ENCODE measurements around the gene PUM1. TPM values are rescaled to one million over a fixed set of nuclear protein-coding genes. Genes with fewer than 3 reads are reported as not detected.
A peak's percentile ranks its signal among the peaks of the same experiment; 100 is the strongest.

PUM1 gene
- total and polyA plus RNA-seq, 2 donors (not counting 1 experiment from before 2014, with no cell fraction given): 59.3 to 70.5 TPM

DNA sequence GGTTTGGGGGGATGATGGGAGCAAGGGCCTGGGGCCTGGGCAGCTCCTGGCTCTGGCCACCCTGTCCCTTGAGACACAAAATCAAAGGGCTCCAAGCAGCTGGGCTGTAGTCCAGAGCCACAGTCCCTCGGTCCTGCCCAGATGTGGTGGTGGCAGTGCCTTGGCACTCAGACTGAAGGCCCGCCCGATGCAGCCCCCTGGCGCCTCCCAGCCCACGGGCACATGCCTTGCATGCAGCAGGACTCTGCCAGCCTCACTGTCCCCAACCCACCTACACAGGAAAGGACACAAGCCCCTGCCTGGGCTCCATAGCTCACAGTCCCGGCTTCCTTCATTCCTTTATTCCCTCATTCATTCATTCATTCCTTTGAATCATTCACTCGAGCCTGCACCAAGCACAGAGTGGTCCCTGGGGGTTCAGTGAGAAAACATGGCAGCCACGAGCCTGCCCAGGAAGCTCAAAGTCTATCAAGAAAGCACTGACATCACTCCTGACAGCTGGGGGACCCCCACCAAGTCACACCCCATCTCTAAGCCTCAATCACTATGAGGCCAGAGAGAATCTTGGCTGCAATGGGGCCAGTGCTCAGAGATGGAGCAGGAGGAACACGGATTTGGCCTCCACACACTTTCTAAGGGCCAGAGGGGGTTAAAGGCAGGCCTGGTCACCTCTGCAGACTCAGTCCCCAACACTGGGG lies 162.8 kb downstream of the PUM1 start:
- Histone ChIP-seq H3K4me1 (ENCODE audit: control insufficient read depth, extremely low read depth, insufficient read depth, low read length) (peaks cover 21% of the 10 kb centered on the region), H3K4me2 (ENCODE audit: extremely low read depth, insufficient read depth, low read length) (peak overlapping the region; percentile 8), H2AFZ (ENCODE audit: low read length) (no peak overlapping the region), H3K4me3 (replicated peaks in 1 of 4; ENCODE audit: control extremely low read depth in 1 of 4, insufficient read depth in 1 of 4, low read depth in 3 of 4, low read length in 4 of 4) (no peak overlapping the region), H3K36me3 (ENCODE audit: control insufficient read depth, insufficient read depth, low read length) (peaks cover 2% of the 10 kb centered on the region), H3K9me3 (ENCODE audit: control insufficient read depth, insufficient read depth, low read depth, low read length) (no peaks in the 10 kb centered on the region), H3K9ac (ENCODE audit: insufficient read depth, low read length) (no peak overlapping the region), H3K79me2 (ENCODE audit: control insufficient read depth, insufficient read depth, low read length) (peaks cover 4% of the 10 kb centered on the region), H4K20me1 (ENCODE audit: control insufficient read depth, extremely low read depth, insufficient read depth, low read length) (no peaks in the 10 kb centered on the region), H3K27me3 (ENCODE audit: control insufficient read depth, insufficient read depth, low read length) (no peaks in the 10 kb centered on the region), H3K27ac (ENCODE audit: insufficient read depth, low read length) (peak overlapping the region; percentile 54)
- TF ChIP-seq CTCF (conservative IDR thresholded peaks at IDR 0.05 in 1 of 2, IDR thresholded peaks at IDR 0.05 in 1 of 2; ENCODE audit: low read depth in 1 of 2, low read length in 2 of 2) (no peak), EZH2 (IDR thresholded peaks at IDR 0.05; ENCODE audit: low read length, missing control alignments) (no peak)
- no peak for DNase-seq (ENCODE audit: low read depth in 2 of 2)

GRCh38 chr1:30901798-30902581 lies 163.5 kb downstream of the PUM1 start:
- Histone ChIP-seq H3K36me3 (ENCODE audit: control insufficient read depth, insufficient read depth, low read length) (peaks cover 2% of the 10 kb centered on the region), H2AFZ (ENCODE audit: low read length) (no peak overlapping the region), H3K9ac (ENCODE audit: insufficient read depth, low read length) (no peak overlapping the region), H3K79me2 (ENCODE audit: control insufficient read depth, insufficient read depth, low read length) (no peaks in the 10 kb centered on the region), H3K4me1 (ENCODE audit: control insufficient read depth, extremely low read depth, insufficient read depth, low read length) (peaks cover 19% of the 10 kb centered on the region), H3K4me3 (replicated peaks in 1 of 4; ENCODE audit: control extremely low read depth in 1 of 4, insufficient read depth in 1 of 4, low read depth in 3 of 4, low read length in 4 of 4) (no peak overlapping the region), H3K27ac (ENCODE audit: insufficient read depth, low read length) (peak overlapping the region; percentile 54), H3K4me2 (ENCODE audit: extremely low read depth, insufficient read depth, low read length) (no peak overlapping the region), H3K27me3 (ENCODE audit: control insufficient read depth, insufficient read depth, low read length) (no peaks in the 10 kb centered on the region), H4K20me1 (ENCODE audit: control insufficient read depth, extremely low read depth, insufficient read depth, low read length) (no peaks in the 10 kb centered on the region), H3K9me3 (ENCODE audit: control insufficient read depth, insufficient read depth, low read depth, low read length) (no peaks in the 10 kb centered on the region)
- peak in 1 of 2 donors; percentile 27 for DNase-seq (ENCODE audit: low read depth in 2 of 2)
- TF ChIP-seq CTCF (conservative IDR thresholded peaks at IDR 0.05 in 1 of 2, IDR thresholded peaks at IDR 0.05 in 1 of 2; ENCODE audit: low read depth in 1 of 2, low read length in 2 of 2) (no peak), EZH2 (IDR thresholded peaks at IDR 0.05; ENCODE audit: low read length, missing control alignments) (no peak)

GRCh38 chr1:30900931-30901560 lies 164.5 kb downstream of the PUM1 start:
- no peaks in the 10 kb centered on the region for H3K79me2 ChIP-seq (ENCODE audit: control insufficient read depth, insufficient read depth, low read length)
- DNase-seq (ENCODE audit: low read depth in 2 of 2): no peak
- no peak overlapping the region for H2AFZ ChIP-seq (ENCODE audit: low read length)
- peaks cover 2% of the 10 kb centered on the region for H3K36me3 ChIP-seq (ENCODE audit: control insufficient read depth, insufficient read depth, low read length)
- H3K9me3 ChIP-seq (ENCODE audit: control insufficient read depth, insufficient read depth, low read depth, low read length): no peaks in the 10 kb centered on the region
- no peak overlapping the region for H3K4me2 ChIP-seq (ENCODE audit: extremely low read depth, insufficient read depth, low read length)
- no peak overlapping the region for H3K9ac ChIP-seq (ENCODE audit: insufficient read depth, low read length)
- no peaks in the 10 kb centered on the region for H3K27me3 ChIP-seq (ENCODE audit: control insufficient read depth, insufficient read depth, low read length)
- TF ChIP-seq CTCF (conservative IDR thresholded peaks at IDR 0.05 in 1 of 2, IDR thresholded peaks at IDR 0.05 in 1 of 2; ENCODE audit: low read depth in 1 of 2, low read length in 2 of 2) (no peak), EZH2 (IDR thresholded peaks at IDR 0.05; ENCODE audit: low read length, missing control alignments) (no peak)
- H3K27ac ChIP-seq (ENCODE audit: insufficient read depth, low read length): no peak overlapping the region
- H3K4me3 ChIP-seq (replicated peaks in 1 of 4; ENCODE audit: control extremely low read depth in 1 of 4, insufficient read depth in 1 of 4, low read depth in 3 of 4, low read length in 4 of 4): no peak overlapping the region
- H4K20me1 ChIP-seq (ENCODE audit: control insufficient read depth, extremely low read depth, insufficient read depth, low read length): no peaks in the 10 kb centered on the region
- peaks cover 19% of the 10 kb centered on the region for H3K4me1 ChIP-seq (ENCODE audit: control insufficient read depth, extremely low read depth, insufficient read depth, low read length)
